H1 (cell line): ENCODE measurements around the gene JMJD1C. TPM values are rescaled to one million over a fixed set of nuclear protein-coding genes. Genes with fewer than 3 reads are reported as not detected.

ENCODE experiments used
- CTCF ChIA-PET: fragments of 300-600 bp; sonication (Branson Sonifier 250); formaldehyde crosslinking; loops from one replicate; lab custom pipeline; 2021; ENCODE audit not compliant: partially characterized antibody; lab: Charles Lee
- POLR2A ChIA-PET: fragments of 300-600 bp; sonication (Branson Sonifier 250); formaldehyde crosslinking; loops from one replicate; lab custom pipeline; 2021; ENCODE audit warnings: inconsistent platforms; ENCODE audit not compliant: partially characterized antibody; lab: Charles Lee
- DNase-seq, 2 experiments: peaks; one replicate each; pipeline versions ENCODE4 v3.0.0 to v3.0.0-alpha.2; 2010 to 2022; ENCODE audit warnings: low spot score in 2 of 2, low read depth in 1 of 2, mixed read lengths in 1 of 2
- FAIRE-seq: peaks from 2 replicates; lab custom pipeline; 2011; peaks lifted over from hg19 to GRCh38; lab: Jason Lieb, UNC
- H2AFZ ChIP-seq: 2 replicates; pipeline ENCODE4 v1.8.1; 2012; ENCODE audit warnings: low read length, inconsistent platforms
- H2AK5ac ChIP-seq: 2 replicates; pipeline ENCODE4 v1.6.1; 2013; ENCODE audit warnings: low read depth, low read length
- H2BK120ac ChIP-seq: replicated peaks from 2 replicates; pipeline ENCODE3; 2013; ENCODE audit warnings: low read depth, low read length, inconsistent platforms
- H2BK12ac ChIP-seq: 2 replicates; pipeline ENCODE4 v1.6.1; 2013; ENCODE audit warnings: low read depth, low read length
- H2BK15ac ChIP-seq: 2 replicates; pipeline ENCODE4 v1.6.1; 2013; ENCODE audit warnings: low read length
- H2BK20ac ChIP-seq: 2 replicates; pipeline ENCODE4 v1.6.1; 2013; ENCODE audit warnings: low read length
- H2BK5ac ChIP-seq: 2 replicates; pipeline ENCODE4 v1.6.1; 2013; ENCODE audit warnings: low read depth, low read length
- H3K14ac ChIP-seq: 2 replicates; pipeline ENCODE4 v1.6.1; 2013; ENCODE audit warnings: inconsistent platforms; ENCODE audit not compliant: insufficient read length
- H3K18ac ChIP-seq: 2 replicates; pipeline ENCODE4 v1.6.1; 2013; ENCODE audit warnings: low read length; ENCODE audit errors: extremely low read depth
- H3K23ac ChIP-seq: 2 replicates; pipeline ENCODE4 v1.6.1; 2013; ENCODE audit warnings: inconsistent platforms; ENCODE audit not compliant: insufficient read length
- H3K23me2 ChIP-seq: 2 replicates; pipeline ENCODE4 v1.6.1; 2013; ENCODE audit warnings: low read depth, low read length
- H3K27ac ChIP-seq: 2 replicates; pipeline ENCODE4 v1.6.1; 2011; ENCODE audit warnings: low read depth, low read length, inconsistent platforms
- H3K27me3 ChIP-seq, 4 experiments: replicated peaks in 1 of 4; 1 replicate in 1 of 4; 2 replicates in 3 of 4; pipeline versions ENCODE4 v1.6.1 to v1.8.1; 2011 to 2013; ENCODE audit warnings: low read length in 3 of 4, mild to moderate bottlenecking in 3 of 4, inconsistent platforms in 2 of 4, mixed read lengths in 2 of 4, moderate library complexity in 1 of 4; ENCODE audit not compliant: control insufficient read depth in 3 of 4, insufficient read depth in 3 of 4; ENCODE audit errors: extremely low read depth in 1 of 4
- H3K36me3 ChIP-seq, 4 experiments: 2 replicates each; pipeline versions ENCODE4 v1.6.1 to v1.8.1; 2011 to 2013; ENCODE audit warnings: mild to moderate bottlenecking in 4 of 4, low read length in 3 of 4, moderate library complexity in 2 of 4, control low read depth in 1 of 4, inconsistent platforms in 1 of 4; ENCODE audit not compliant: insufficient read depth in 4 of 4, control insufficient read depth in 2 of 4
- H3K4ac ChIP-seq: replicated peaks from 2 replicates; pipeline ENCODE3; 2013; ENCODE audit warnings: low read length, low read depth, mixed read lengths, inconsistent platforms; ENCODE audit not compliant: insufficient read length
- H3K4me1 ChIP-seq, 4 experiments: replicated peaks in 1 of 4; 1 replicate in 1 of 4; 2 replicates in 3 of 4; pipeline versions ENCODE4 v1.6.1 to v1.8.1; 2011 to 2013; ENCODE audit warnings: low read length in 3 of 4, inconsistent platforms in 2 of 4, mixed read lengths in 1 of 4; ENCODE audit not compliant: insufficient read depth in 4 of 4, control insufficient read depth in 3 of 4
- H3K4me2 ChIP-seq, 2 experiments: 2 replicates each; pipeline versions ENCODE4 v1.6.1 to v1.8.1; 2011 to 2013; ENCODE audit warnings: low read depth in 2 of 2, low read length in 2 of 2, control low read depth in 1 of 2, inconsistent platforms in 1 of 2, mild to moderate bottlenecking in 1 of 2; ENCODE audit not compliant: insufficient read depth in 1 of 2
- H3K4me3 ChIP-seq, 4 experiments: fragments of 200-600, 300-600 bp in 1 of 4; sonication (generic), shearing (Covaris generic), sonication (Bioruptor Twin) in 1 of 4; 2 replicates each; pipeline versions ENCODE4 v1.5.1 to v1.8.1; 2011 to 2016; ENCODE audit warnings: low read length in 4 of 4, low read depth in 3 of 4, control low read depth in 2 of 4, inconsistent platforms in 2 of 4, mild to moderate bottlenecking in 2 of 4, mixed read lengths in 1 of 4, moderate library complexity in 1 of 4; ENCODE audit not compliant: insufficient read depth in 2 of 4; ENCODE audit errors: extremely low read depth in 1 of 4
- H3K56ac ChIP-seq: replicated peaks from 2 replicates; pipeline ENCODE3; 2013; ENCODE audit warnings: low read depth, mild to moderate bottlenecking, mixed read lengths, low read length, inconsistent platforms; ENCODE audit not compliant: insufficient read length
- H3K79me1 ChIP-seq: 2 replicates; pipeline ENCODE4 v1.6.1; 2013; ENCODE audit warnings: low read depth, low read length, control low read depth
- H3K79me2 ChIP-seq, 2 experiments: 2 replicates each; pipeline versions ENCODE4 v1.6.1 to v1.8.1; 2012 to 2013; ENCODE audit warnings: low read length in 2 of 2, mild to moderate bottlenecking in 2 of 2, inconsistent platforms in 1 of 2; ENCODE audit not compliant: insufficient read depth in 2 of 2, control insufficient read depth in 1 of 2
- H3K9ac ChIP-seq, 4 experiments: replicated peaks in 1 of 4; 1 replicate in 1 of 4; 2 replicates in 3 of 4; pipeline versions ENCODE4 v1.6.1 to v1.8.1; 2011 to 2013; ENCODE audit warnings: low read depth in 3 of 4, low read length in 3 of 4, control low read depth in 2 of 4, mild to moderate bottlenecking in 2 of 4, moderate library complexity in 2 of 4, inconsistent platforms in 1 of 4; ENCODE audit errors: extremely low read depth in 1 of 4
- H3K9me3 ChIP-seq, 2 experiments: 2 replicates each; pipeline versions ENCODE4 v1.6.1 to v1.8.1; 2012 to 2013; ENCODE audit warnings: mild to moderate bottlenecking in 2 of 2, moderate library complexity in 2 of 2, control low read depth in 1 of 2, inconsistent platforms in 1 of 2, low read depth in 1 of 2, low read length in 1 of 2, mixed read lengths in 1 of 2; ENCODE audit not compliant: insufficient read depth in 2 of 2
- H4K20me1 ChIP-seq, 2 experiments: replicated peaks in 1 of 2; 2 replicates each; pipeline versions ENCODE3 to v1.8.1; 2011 to 2013; ENCODE audit warnings: inconsistent platforms in 2 of 2, low read length in 2 of 2, mild to moderate bottlenecking in 1 of 2; ENCODE audit not compliant: insufficient read depth in 2 of 2, control insufficient read depth in 1 of 2
- H4K5ac ChIP-seq: 2 replicates; pipeline ENCODE4 v1.6.1; 2013; ENCODE audit warnings: low read length, low read depth, mixed read lengths, inconsistent platforms; ENCODE audit not compliant: insufficient read length
- H4K8ac ChIP-seq: 2 replicates; pipeline ENCODE4 v1.8.0; 2013; ENCODE audit warnings: mild to moderate bottlenecking, moderate library complexity, low read length, inconsistent platforms; ENCODE audit not compliant: insufficient read depth; ENCODE audit errors: extremely low read depth
- H4K91ac ChIP-seq: replicated peaks from 2 replicates; pipeline ENCODE3; 2013; ENCODE audit warnings: low read length, mixed read lengths, inconsistent platforms; ENCODE audit not compliant: insufficient read length
- JUND ChIP-seq: IDR thresholded peaks from 2 replicates; pipeline ENCODE4 v1.6.1; 2011; ENCODE audit warnings: mild to moderate bottlenecking, improper control_type of control experiment, low read length
- SIRT6 ChIP-seq: IDR thresholded peaks from one replicate; pipeline ENCODE4 v1.7.1; 2012; ENCODE audit warnings: low read length, inconsistent platforms
- SP1 ChIP-seq: IDR thresholded peaks from 2 replicates; pipeline ENCODE4 v1.6.1; 2011; ENCODE audit warnings: low read depth, low read length
- SRF ChIP-seq: IDR thresholded peaks from 2 replicates; pipeline ENCODE4 v1.6.1; 2011; ENCODE audit warnings: mild to moderate bottlenecking, low read depth, low read length, moderate library complexity
- WGBS, 2 experiments: shearing (Covaris generic) in 1 of 2; methylation state at CpG; one replicate each; pipeline versions ENCODE4 v1.1.6 to v1.1.7; 2013 to 2015; ENCODE audit warnings: low lambda C conversion rate in 2 of 2, mixed read lengths in 2 of 2, inconsistent platforms in 1 of 2, low coverage in 1 of 2, missing lambda C conversion rate in 1 of 2; ENCODE audit not compliant: insufficient replicate concordance in 2 of 2, insufficient coverage in 1 of 2, insufficient read length in 1 of 2; ENCODE audit errors: extremely low coverage in 1 of 2, missing lambda C conversion rate in 1 of 2; 5-methylcytosine and 5-hydroxymethylcytosine counted together
- polyA plus RNA-seq, 7 experiments: library from polyadenylated mRNA; depleted of rRNA in 3 of 7; stranded (reverse) in 5 of 7; unstranded in 2 of 7; fragments of >200 nt in 5 of 7; fragments of 200-250 nt in 2 of 7; gene quantifications; 1 replicate in 5 of 7; 2 replicates in 1 of 7; 4 replicates in 1 of 7; pipeline versions ENCODE4 v1.2.1 to v1.2.3, GENCODE V29; 2011 to 2013; ENCODE audit warnings: missing spikeins in 2 of 7, mixed read lengths in 2 of 7
- total RNA-seq: library from RNA; stranded (reverse); fragmentation: NEBNext Ultra II Directional; extraction: Animal tissue kit (Norgen Biotek cat#: 25700); gene quantifications from 2 replicates; pipeline ENCODE4 v1.2.1, GENCODE V29; 2021

Gene JMJD1C
- total and polyA plus RNA-seq, 2 of the 8 experiments (the other 6 are each of a cell fraction or from before 2014, with no cell fraction given) = 54.5 to 210 TPM

DNA sequence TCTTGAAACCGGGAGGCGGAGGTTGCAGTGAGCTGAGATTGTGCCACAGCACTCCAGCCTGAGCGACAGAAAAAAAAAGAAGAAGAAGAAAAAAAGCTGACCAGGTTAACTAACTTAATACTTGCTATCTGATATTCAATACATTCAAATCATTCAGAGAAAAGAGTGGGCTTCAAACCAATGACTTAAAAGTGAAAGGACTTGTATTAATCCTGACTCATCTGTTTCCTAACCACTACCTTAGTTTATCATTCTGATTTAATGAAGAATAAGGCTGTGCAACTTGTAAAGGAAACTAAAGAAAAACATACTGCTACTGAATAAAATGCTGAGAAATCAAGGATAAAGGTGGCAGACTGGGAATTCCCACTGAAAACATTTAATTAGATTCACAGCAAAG, 204.3 kb downstream of the JMJD1C start:
- H3K9me3 ChIP-seq = no peaks in the 10 kb centered on the region
- H3K4ac ChIP-seq = no peak overlapping the region
- peak overlapping the region in 1 of 4 experiments; percentile 27; a peak in 1 of 8 replicates for H3K4me3 ChIP-seq
- no peak overlapping the region for H4K91ac ChIP-seq
- H3K79me1 ChIP-seq = no peaks in the 10 kb centered on the region
- H2AFZ ChIP-seq = no peak overlapping the region
- no peak overlapping the region for H3K4me2 ChIP-seq
- peaks cover 0 to 6% (median 0%) of the 10 kb centered on the region in 4 experiments; a peak in 1 of 7 replicates for H3K4me1 ChIP-seq
- peaks cover 6 to 27% of the 10 kb centered on the region in 2 experiments for H4K20me1 ChIP-seq
- peaks cover 0 to 60% (median 11%) of the 10 kb centered on the region in 4 experiments; a peak in 6 of 8 replicates for H3K36me3 ChIP-seq
- H3K27ac ChIP-seq = no peak overlapping the region
- WGBS, 2 experiments = 97% methylated on average over 3 of the region's 3 CpGs; no CpG with 5 or more reads in 1 of the 2 experiments
- no peak overlapping the region for H3K56ac ChIP-seq
- H2AK5ac ChIP-seq = no peak overlapping the region
- no peaks in the 10 kb centered on the region for H3K27me3 ChIP-seq
- no peak overlapping the region for H3K23ac ChIP-seq
- H3K18ac ChIP-seq = no peak overlapping the region
- no peak overlapping the region for H2BK120ac ChIP-seq
- DNase-seq (no peak), FAIRE-seq (no peak)
- H3K9ac ChIP-seq = no peak overlapping the region
- no peak overlapping the region for H4K8ac ChIP-seq
- no peak overlapping the region for H4K5ac ChIP-seq
- CTCF ChIA-PET = interaction anchor here (0.7 to 1.4 kb wide), 3 partner anchors 16 to 44 kb away, joined by 3 read pairs; no protein-coding TSS in a partner anchor
- no peak overlapping the region for H2BK20ac ChIP-seq
- H2BK12ac ChIP-seq = no peak overlapping the region
- TF ChIP-seq SRF = no peak
- TF ChIP-seq SIRT6 = no peak
- TF ChIP-seq SP1 = no peak
- TF ChIP-seq JUND = no peak
- TF ChIP-seq, all 59 proteins: peak for 0
- POLR2A ChIA-PET = interaction anchor here (0.6 to 3.8 kb wide), 7 partner anchors 8 to 197 kb away, joined by 3 to 16 read pairs (median 4); no protein-coding TSS in a partner anchor
- Histone ChIP-seq H3K14ac (no peak overlapping the region), H2BK15ac (no peak overlapping the region), H2BK5ac (no peak overlapping the region), H3K23me2 (no peaks in the 10 kb centered on the region), H3K79me2 (peaks cover 42 to 100% of the 10 kb centered on the region in 2 experiments)
